ENCODE data around the gene CRYBA2. TPM values are rescaled to one million over a fixed set of nuclear protein-coding genes. Genes with fewer than 3 reads are reported as not detected.

The CRYBA2 gene
- total and polyA plus RNA-seq, 12 donors = 0.39 to 26.6 (median 3.9) TPM; not detected in 4

DNA sequence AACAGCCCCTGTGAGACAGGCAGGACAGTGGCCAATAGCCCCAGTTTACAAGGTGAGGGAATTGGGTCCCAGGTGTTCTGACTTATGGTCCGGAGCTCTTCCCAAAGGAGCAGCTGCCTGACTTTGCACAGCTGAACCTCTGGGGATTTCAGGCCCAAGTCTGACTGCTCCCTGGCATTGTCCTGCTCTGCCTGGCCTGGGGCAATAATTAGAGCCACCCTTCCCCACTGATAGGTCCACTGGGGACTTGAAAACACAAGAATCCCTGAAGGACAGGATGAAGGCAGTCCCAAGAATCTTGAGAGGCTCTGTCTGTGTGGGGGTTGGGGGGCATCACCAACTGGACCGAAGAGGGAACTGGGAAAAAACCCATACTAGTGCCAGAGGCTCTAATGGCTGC is 4.6 kb downstream of the CRYBA2 start:
- H3K27me3 ChIP-seq = peaks cover 93% of the 10 kb centered on the region
- H3K9me3 ChIP-seq (replicated peaks in 1 of 3) = no peaks in the 10 kb centered on the region
- no peak overlapping the region for H3K4me3 ChIP-seq
- 42 to 49% (median 49%) methylated on average over 2 of the region's 2 CpGs; no CpG with 5 or more reads in 1 of the 4 donors for WGBS, 4 donors
- TF ChIP-seq, protein P1, sequence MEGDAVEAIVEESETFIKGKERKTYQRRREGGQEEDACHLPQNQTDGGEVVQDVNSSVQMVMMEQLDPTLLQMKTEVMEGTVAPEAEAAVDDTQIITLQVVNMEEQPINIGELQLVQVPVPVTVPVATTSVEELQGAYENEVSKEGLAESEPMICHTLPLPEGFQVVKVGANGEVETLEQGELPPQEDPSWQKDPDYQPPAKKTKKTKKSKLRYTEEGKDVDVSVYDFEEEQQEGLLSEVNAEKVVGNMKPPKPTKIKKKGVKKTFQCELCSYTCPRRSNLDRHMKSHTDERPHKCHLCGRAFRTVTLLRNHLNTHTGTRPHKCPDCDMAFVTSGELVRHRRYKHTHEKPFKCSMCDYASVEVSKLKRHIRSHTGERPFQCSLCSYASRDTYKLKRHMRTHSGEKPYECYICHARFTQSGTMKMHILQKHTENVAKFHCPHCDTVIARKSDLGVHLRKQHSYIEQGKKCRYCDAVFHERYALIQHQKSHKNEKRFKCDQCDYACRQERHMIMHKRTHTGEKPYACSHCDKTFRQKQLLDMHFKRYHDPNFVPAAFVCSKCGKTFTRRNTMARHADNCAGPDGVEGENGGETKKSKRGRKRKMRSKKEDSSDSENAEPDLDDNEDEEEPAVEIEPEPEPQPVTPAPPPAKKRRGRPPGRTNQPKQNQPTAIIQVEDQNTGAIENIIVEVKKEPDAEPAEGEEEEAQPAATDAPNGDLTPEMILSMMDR (IDR thresholded peaks at IDR 0.05) = no peak
- no peak for TF ChIP-seq POLR2A (IDR thresholded peaks at IDR 0.05)
- no peaks in the 10 kb centered on the region for H3K36me3 ChIP-seq (replicated peaks in 1 of 2)
- no peak overlapping the region for H3K27ac ChIP-seq
- intact Hi-C loops (cut with DNase I) = no loop called here
- no peak for DNase-seq
- peaks cover 9 to 10% of the 10 kb centered on the region in 2 donors for H3K4me1 ChIP-seq (replicated peaks in 1 of 2)

- no peak for DNase-seq
- intact Hi-C loops (cut with DNase I) = no loop called here
- Histone ChIP-seq H3K36me3 (replicated peaks in 1 of 2) (no peaks in the 10 kb centered on the region), H3K4me3 (no peak overlapping the region), H3K9me3 (replicated peaks in 1 of 3) (no peaks in the 10 kb centered on the region), H3K27me3 (peaks cover 93% of the 10 kb centered on the region), H3K27ac (no peak overlapping the region), H3K4me1 (replicated peaks in 1 of 2) (peaks cover 4 to 5% of the 10 kb centered on the region in 2 donors)
- WGBS, 4 donors = 36 to 51% (median 39%) methylated on average over 3 of the region's 3 CpGs
- TF ChIP-seq POLR2A (IDR thresholded peaks at IDR 0.05) = no peak
- TF ChIP-seq, protein P1 (IDR thresholded peaks at IDR 0.05) = no peak
Measured at GRCh38 chr2:218988164-218988563, 5.1 kb downstream of the CRYBA2 start.

GRCh38 chr2:218986148-218986761 is 7.0 kb downstream of the CRYBA2 start:
- no peak for DNase-seq
- Histone ChIP-seq H3K4me3 (no peak overlapping the region), H3K27me3 (peaks cover 94% of the 10 kb centered on the region), H3K9me3 (replicated peaks in 1 of 3) (no peaks in the 10 kb centered on the region), H3K27ac (no peak overlapping the region), H3K36me3 (replicated peaks in 1 of 2) (no peaks in the 10 kb centered on the region), H3K4me1 (replicated peaks in 1 of 2) (peaks cover 10 to 13% of the 10 kb centered on the region in 2 donors)
- intact Hi-C loops (cut with DNase I) = no loop called here
- TF ChIP-seq POLR2A (IDR thresholded peaks at IDR 0.05) = no peak
- TF ChIP-seq, protein P1 (IDR thresholded peaks at IDR 0.05) = no peak
- WGBS, 4 donors = 30 to 64% (median 46%) methylated on average over 3 to 4 of the region's 4 CpGs

DNA sequence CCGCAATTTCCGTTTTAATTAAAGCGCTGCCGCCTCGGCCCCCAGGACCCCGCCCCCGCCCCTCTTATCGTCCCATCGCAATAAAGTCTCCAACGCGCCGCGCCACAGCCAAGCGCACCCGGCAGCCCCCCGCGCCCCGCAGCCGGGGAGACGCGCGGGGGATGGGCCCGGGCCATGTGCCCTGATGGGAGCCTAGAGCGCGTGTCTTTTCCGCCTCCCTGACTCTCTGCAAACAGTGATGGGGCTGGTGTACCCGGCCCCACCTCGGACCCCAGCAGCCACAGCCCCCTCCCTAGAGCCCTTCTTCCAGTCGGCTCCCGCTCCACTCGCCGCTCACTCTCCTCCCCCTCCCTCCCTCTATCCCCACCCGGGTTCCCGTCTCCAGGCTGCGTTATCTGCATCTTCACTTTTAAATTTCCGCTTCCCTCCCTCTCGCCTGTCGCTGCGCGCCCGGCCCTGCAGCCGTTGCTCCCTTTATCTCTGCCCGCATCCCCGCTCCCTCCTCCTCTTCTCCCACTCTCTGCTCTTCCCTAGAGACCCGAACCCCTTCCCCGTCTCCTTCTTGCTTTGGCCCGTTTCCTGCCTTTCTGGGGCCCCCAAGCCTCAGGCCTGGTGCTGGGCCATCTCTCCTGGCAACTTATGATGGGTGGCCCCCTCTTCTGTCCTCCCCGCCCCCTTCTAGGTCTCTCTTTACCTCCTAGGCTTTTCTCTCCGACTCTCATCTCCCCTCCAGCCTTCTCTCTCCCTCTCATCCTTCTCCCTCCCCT is 7.7 kb downstream of the CRYBA2 start:
- 4 to 12% (median 6%) methylated on average over 21 to 49 of the region's 49 CpGs for WGBS, 4 donors
- Histone ChIP-seq H3K4me3 (no peak overlapping the region), H3K27ac (peak overlapping the region in 1 of 5 donors; percentile 63), H3K9me3 (replicated peaks in 1 of 3) (no peaks in the 10 kb centered on the region), H3K27me3 (peaks cover 93% of the 10 kb centered on the region), H3K4me1 (replicated peaks in 1 of 2) (peaks cover 11 to 16% of the 10 kb centered on the region in 2 donors), H3K36me3 (replicated peaks in 1 of 2) (no peaks in the 10 kb centered on the region)
- no peak for DNase-seq
- intact Hi-C loops (cut with DNase I) = no loop called here
- TF ChIP-seq, protein P1 (IDR thresholded peaks at IDR 0.05) = no peak
- no peak for TF ChIP-seq POLR2A (IDR thresholded peaks at IDR 0.05)

Measured in adrenal gland (tissue), 12 donors.